Mesothelial cell of epicardium (in vitro differentiated cells): ENCODE results near the gene PPP1R3G. TPM values are rescaled to one million over a fixed set of nuclear protein-coding genes. Genes with fewer than 3 reads are reported as not detected.

Experiments
- DNase-seq, 2 experiments: peaks; one replicate each; pipeline ENCODE4 v3.0.0; 2021; ENCODE audit warnings: low spot score in 2 of 2; ENCODE audit not compliant: unreplicated experiment in 2 of 2
- H3K27ac Mint-ChIP-seq: 2 replicates; pipeline ENCODE4 v1.8.0; 2021; ENCODE audit warnings: mixed read lengths
- H3K27me3 Mint-ChIP-seq: 2 replicates; pipeline ENCODE4 v1.8.0; 2021; ENCODE audit warnings: low read depth, mixed read lengths
- H3K36me3 Mint-ChIP-seq: 2 replicates; pipeline ENCODE4 v1.8.0; 2021; ENCODE audit warnings: mixed read lengths
- H3K4me1 Mint-ChIP-seq: 2 replicates; pipeline ENCODE4 v1.8.0; 2021; ENCODE audit warnings: mixed read lengths
- H3K4me3 Mint-ChIP-seq: 2 replicates; pipeline ENCODE4 v1.8.0; 2021; ENCODE audit warnings: mild to moderate bottlenecking, moderate library complexity, mixed read lengths
- H3K9me3 Mint-ChIP-seq: 2 replicates; pipeline ENCODE4 v1.8.0; 2021; ENCODE audit warnings: mixed read lengths
- total RNA-seq: library from RNA; stranded (reverse); gene quantifications from 3 replicates; pipeline ENCODE4 v1.2.1, GENCODE V29; 2021
- TF ChIP-seq, protein P1 (sequence below): fragments of 200-600 bp; sonication (generic); IDR thresholded peaks from one replicate; pipeline ENCODE4 v1.5.0; 2021; ENCODE audit warnings: antibody characterized with exemption; ENCODE audit not compliant: unreplicated experiment

PPP1R3G gene
- total RNA-seq, 1 donor from 2014 or later = 1.1 TPM

GRCh38 chr6:5102267-5102970 is 17.3 kb downstream of the PPP1R3G start:
- Mint-ChIP-seq H3K4me1 (no peaks in the 10 kb centered on the region), H3K9me3 (no peaks in the 10 kb centered on the region), H3K27ac (no peak overlapping the region), H3K4me3 (no peak overlapping the region), H3K27me3 (no peaks in the 10 kb centered on the region), H3K36me3 (no peaks in the 10 kb centered on the region)
- no peak for DNase-seq
- TF ChIP-seq, protein P1, sequence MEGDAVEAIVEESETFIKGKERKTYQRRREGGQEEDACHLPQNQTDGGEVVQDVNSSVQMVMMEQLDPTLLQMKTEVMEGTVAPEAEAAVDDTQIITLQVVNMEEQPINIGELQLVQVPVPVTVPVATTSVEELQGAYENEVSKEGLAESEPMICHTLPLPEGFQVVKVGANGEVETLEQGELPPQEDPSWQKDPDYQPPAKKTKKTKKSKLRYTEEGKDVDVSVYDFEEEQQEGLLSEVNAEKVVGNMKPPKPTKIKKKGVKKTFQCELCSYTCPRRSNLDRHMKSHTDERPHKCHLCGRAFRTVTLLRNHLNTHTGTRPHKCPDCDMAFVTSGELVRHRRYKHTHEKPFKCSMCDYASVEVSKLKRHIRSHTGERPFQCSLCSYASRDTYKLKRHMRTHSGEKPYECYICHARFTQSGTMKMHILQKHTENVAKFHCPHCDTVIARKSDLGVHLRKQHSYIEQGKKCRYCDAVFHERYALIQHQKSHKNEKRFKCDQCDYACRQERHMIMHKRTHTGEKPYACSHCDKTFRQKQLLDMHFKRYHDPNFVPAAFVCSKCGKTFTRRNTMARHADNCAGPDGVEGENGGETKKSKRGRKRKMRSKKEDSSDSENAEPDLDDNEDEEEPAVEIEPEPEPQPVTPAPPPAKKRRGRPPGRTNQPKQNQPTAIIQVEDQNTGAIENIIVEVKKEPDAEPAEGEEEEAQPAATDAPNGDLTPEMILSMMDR = no peak

DNA sequence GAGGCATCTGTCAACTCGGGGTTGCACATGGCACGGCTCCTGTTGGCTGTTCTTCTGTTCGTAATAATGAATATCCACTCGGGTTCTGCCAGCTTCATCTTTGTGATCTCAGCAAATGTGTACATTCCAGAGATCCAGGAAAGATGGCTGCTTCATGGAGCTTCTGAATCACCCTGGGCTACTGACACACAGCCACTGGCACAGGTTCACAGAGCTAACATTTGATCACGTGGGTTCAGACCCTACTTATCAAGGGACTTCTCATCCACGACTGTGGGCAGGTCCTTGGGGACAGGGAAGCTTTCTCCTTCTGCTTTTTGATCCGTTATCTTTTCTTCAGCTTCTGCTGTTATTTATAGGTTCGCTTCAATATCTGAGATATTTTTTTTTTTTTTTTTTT is 18.1 kb downstream of the PPP1R3G start:
- TF ChIP-seq, protein P1 = no peak
- Mint-ChIP-seq H3K4me1 (no peaks in the 10 kb centered on the region), H3K9me3 (no peaks in the 10 kb centered on the region), H3K27ac (no peak overlapping the region), H3K36me3 (no peaks in the 10 kb centered on the region), H3K4me3 (no peak overlapping the region), H3K27me3 (no peaks in the 10 kb centered on the region)
- DNase-seq = no peak

DNA sequence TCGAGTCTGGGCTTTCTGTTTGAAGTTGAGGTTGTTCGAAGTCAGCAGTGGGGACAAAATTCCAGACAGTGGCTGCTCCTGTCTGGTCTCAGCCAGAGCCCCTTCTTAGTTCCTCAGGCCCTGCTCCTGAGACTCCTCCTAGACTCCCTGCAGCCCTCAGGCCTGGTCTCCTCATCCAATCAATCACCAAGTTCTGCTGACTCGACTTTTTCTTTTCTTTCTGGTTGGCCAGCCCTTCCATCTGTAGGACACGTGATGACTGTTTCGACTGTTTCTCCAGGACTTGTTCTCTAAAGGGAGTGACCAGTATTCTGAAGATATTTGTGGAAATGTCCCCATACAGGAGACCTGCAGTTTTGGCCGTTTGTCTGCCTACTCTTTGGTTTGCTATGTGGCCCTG is 19.5 kb downstream of the PPP1R3G start:
- H3K27me3 Mint-ChIP-seq = no peaks in the 10 kb centered on the region
- DNase-seq = no peak
- no peak overlapping the region for H3K27ac Mint-ChIP-seq
- no peaks in the 10 kb centered on the region for H3K36me3 Mint-ChIP-seq
- no peak overlapping the region for H3K4me3 Mint-ChIP-seq
- no peaks in the 10 kb centered on the region for H3K4me1 Mint-ChIP-seq
- TF ChIP-seq, protein P1 = no peak
- H3K9me3 Mint-ChIP-seq = no peaks in the 10 kb centered on the region

DNA sequence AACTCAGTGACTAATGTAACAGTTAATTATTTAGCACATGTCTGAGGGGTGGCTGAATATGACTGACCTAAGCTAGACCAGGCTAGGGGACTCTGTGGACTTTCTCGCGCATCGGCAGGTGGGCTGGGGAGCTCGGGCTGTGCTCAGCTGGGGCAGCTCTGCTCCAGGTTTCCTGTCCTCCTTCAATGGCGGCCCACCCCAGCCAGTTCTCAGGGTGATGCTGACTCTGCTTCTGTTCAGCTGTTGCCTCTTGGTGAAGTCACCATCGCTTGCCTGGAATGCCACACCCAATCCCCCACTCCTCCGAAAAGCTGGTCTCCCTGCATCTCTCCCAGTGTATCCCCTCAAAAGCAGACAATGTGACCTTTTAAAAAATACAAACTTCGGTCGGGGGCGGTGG is 20.0 kb downstream of the PPP1R3G start:
- Mint-ChIP-seq H3K36me3 (no peaks in the 10 kb centered on the region), H3K4me3 (no peak overlapping the region), H3K27me3 (no peaks in the 10 kb centered on the region), H3K9me3 (no peaks in the 10 kb centered on the region), H3K4me1 (no peaks in the 10 kb centered on the region), H3K27ac (no peak overlapping the region)
- TF ChIP-seq, protein P1 = no peak
- no peak for DNase-seq

DNA sequence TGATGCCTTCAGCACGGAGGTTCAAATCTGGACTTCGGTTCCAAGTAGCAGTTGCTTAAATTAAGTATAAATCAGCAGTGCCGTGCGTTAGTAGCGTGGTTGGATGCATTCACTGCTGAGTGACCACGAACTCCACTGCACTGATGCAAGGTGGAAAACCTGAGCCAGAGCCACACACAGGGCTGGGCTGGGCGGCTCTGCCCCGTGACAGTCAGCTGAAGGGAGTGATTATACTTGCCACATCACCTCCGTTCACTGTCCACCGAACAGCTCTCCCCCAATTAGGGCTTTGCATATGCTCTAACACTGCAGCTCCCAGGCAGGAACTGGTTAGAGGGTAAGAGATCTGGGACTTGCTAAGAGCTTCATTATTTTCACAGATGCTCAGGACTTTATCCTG is 22.2 kb downstream of the PPP1R3G start:
- H3K9me3 Mint-ChIP-seq = no peaks in the 10 kb centered on the region
- no peak overlapping the region for H3K4me3 Mint-ChIP-seq
- DNase-seq = no peak
- H3K27me3 Mint-ChIP-seq = no peaks in the 10 kb centered on the region
- H3K4me1 Mint-ChIP-seq = no peaks in the 10 kb centered on the region
- peaks cover 2% of the 10 kb centered on the region for H3K36me3 Mint-ChIP-seq
- no peak overlapping the region for H3K27ac Mint-ChIP-seq
- TF ChIP-seq, protein P1 = no peak
